Peyer's patch (tissue), 4 donors: Measurements from ENCODE around the gene ATP6AP1.

ENCODE experiments used
- POLR2A ChIP-seq, 2 donors: fragments of 450-650 bp; IDR thresholded peaks; one replicate each; pipeline ENCODE4 v1.5.1; 2017; ENCODE audit warnings: antibody characterized with exemption in 2 of 2, mild to moderate bottlenecking in 2 of 2, moderate library complexity in 2 of 2
- TF ChIP-seq, protein P1 (sequence below), 6 experiments: fragments of 450-650 bp in 4 of 6; fragments of 200-600 bp in 2 of 6; sonication (generic) in 1 of 6; IDR thresholded peaks; one replicate each; pipeline ENCODE4 v1.5.1; 2017 to 2019; ENCODE audit warnings: antibody characterized with exemption in 6 of 6, mild to moderate bottlenecking in 3 of 6, moderate library complexity in 1 of 6

DNA sequence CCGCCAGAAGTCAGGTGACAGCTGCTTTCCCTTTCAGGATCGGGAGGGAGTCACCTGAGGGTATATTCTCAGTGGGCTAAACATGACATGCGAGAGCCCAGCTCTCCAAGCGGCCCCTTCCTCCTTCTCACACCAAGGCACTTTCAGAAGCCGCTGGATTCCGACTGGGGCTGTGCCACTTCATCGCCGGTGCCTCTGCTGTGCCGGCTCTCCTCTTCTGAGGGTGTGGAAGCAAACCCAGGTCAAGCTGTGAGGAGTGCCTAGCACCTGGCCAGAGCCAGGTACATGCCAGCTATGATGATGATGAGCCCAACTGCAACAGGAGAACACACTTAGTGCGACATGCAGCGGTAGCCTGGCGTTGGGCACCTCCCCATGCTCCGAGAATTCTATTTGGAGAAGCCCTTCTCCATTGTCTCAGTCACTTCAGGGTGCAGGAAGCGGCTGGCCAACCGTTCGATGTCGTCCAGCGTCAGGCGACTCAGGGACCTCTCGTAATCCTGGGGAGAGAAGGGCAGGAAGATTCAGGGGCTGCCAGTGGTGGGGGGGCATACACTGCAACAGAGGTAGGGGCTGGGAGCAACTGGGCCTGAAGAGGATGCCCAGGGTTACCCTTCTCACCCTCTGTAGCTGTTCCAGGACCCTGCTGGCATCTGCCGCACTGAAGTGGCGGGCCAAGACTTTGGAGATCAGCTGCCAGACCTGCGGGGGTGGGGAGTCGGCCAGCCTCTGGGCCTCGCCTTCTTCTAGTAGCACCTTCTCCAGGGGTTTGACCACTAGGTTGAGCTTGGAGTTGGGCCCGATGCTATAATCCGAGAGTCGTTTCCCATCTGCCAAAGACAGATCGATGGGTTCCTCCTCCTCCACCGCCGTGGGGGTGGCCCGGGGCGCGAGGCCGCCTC is 56.9 kb downstream of the ATP6AP1 start:
- TF ChIP-seq POLR2A (IDR thresholded peaks at IDR 0.05): no peak
- TF ChIP-seq, protein P1, sequence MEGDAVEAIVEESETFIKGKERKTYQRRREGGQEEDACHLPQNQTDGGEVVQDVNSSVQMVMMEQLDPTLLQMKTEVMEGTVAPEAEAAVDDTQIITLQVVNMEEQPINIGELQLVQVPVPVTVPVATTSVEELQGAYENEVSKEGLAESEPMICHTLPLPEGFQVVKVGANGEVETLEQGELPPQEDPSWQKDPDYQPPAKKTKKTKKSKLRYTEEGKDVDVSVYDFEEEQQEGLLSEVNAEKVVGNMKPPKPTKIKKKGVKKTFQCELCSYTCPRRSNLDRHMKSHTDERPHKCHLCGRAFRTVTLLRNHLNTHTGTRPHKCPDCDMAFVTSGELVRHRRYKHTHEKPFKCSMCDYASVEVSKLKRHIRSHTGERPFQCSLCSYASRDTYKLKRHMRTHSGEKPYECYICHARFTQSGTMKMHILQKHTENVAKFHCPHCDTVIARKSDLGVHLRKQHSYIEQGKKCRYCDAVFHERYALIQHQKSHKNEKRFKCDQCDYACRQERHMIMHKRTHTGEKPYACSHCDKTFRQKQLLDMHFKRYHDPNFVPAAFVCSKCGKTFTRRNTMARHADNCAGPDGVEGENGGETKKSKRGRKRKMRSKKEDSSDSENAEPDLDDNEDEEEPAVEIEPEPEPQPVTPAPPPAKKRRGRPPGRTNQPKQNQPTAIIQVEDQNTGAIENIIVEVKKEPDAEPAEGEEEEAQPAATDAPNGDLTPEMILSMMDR (IDR thresholded peaks at IDR 0.05): no peak
